Central memory CD8-positive, alpha-beta T cell (primary cell): ENCODE data around the gene CDK5RAP2.
A peak's percentile ranks its signal among the peaks of the same experiment; 100 is the strongest.

Source experiments
- ATAC-seq: fragments of 150-1000 bp; cut with Tn5 transposase; replicated peaks from 2 replicates; pipeline ENCODE4 v1.10.0; 2022; ENCODE audit warnings: mild to moderate bottlenecking, moderate FRiP score, moderate number of reproducible peaks; ENCODE audit not compliant: poor library complexity, severe bottlenecking; ENCODE audit errors: extremely low read depth
- DNase-seq, 2 donors: peaks; one replicate each; pipeline ENCODE4 v3.0.0; 2021; ENCODE audit warnings: low spot score in 2 of 2
- H3K27ac Mint-ChIP-seq: one replicate; pipeline ENCODE4 v1.8.0; 2022; ENCODE audit warnings: low read depth, mild to moderate bottlenecking, moderate library complexity, mixed read lengths
- H3K27me3 Mint-ChIP-seq: one replicate; pipeline ENCODE4 v1.8.0; 2022; ENCODE audit warnings: mixed read lengths
- H3K36me3 Mint-ChIP-seq: one replicate; pipeline ENCODE4 v1.8.0; 2022; ENCODE audit warnings: mild to moderate bottlenecking, moderate library complexity, mixed read lengths; ENCODE audit not compliant: insufficient read depth
- H3K4me1 Mint-ChIP-seq: one replicate; pipeline ENCODE4 v1.8.0; 2022; ENCODE audit warnings: mixed read lengths
- H3K4me3 Mint-ChIP-seq: one replicate; pipeline ENCODE4 v1.8.0; 2022; ENCODE audit warnings: mild to moderate bottlenecking, moderate library complexity, mixed read lengths
- H3K9me3 Mint-ChIP-seq: one replicate; pipeline ENCODE4 v1.8.0; 2022; ENCODE audit warnings: mixed read lengths

The CDK5RAP2 gene

DNA sequence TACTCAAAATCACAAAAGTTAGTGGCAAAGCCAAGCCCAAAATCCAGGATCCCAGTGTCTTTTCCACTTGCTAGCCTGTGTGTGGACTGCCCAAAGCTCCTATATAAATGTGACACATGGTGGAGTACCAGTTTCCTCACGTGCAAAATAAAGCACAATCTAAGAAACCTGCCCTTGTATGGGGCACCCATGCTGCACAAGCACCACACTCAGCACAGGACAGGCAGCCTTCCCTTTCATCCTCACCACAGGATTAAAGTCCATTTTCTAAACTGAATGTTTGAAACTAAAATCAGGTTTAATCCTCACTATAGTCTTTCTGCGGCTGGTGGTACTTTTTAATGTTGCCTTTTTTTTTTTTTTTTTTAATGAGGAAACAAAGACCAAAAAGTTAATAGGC is 5.5 kb downstream of the CDK5RAP2 start:
- H3K27ac Mint-ChIP-seq: peak overlapping the region; percentile 16
- H3K9me3 Mint-ChIP-seq: no peaks in the 10 kb centered on the region
- ATAC-seq: no peak
- DNase-seq: no peak
- H3K27me3 Mint-ChIP-seq: no peaks in the 10 kb centered on the region
- peaks cover 50% of the 10 kb centered on the region for H3K4me1 Mint-ChIP-seq
- no peak overlapping the region for H3K4me3 Mint-ChIP-seq
- H3K36me3 Mint-ChIP-seq: peaks cover 18% of the 10 kb centered on the region

DNA sequence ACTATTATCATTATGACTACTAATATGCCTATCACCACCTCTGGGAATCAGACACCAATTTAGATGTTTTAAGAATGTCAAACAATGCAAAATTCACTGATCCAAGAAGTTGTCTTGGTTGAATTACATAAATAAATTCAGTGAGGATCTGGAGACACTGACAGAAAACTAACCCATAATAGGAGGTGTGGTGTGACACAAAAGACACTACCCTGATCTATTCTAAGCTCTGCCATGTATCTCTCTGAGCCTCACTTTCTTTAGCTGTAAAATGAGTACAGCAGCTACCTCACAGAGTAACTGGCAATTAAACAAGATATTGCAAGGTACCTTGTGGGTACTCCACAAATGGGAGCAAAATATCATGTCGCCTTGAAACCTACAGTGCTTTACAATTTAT is 7.5 kb downstream of the CDK5RAP2 start:
- no peak for ATAC-seq
- Mint-ChIP-seq H3K27ac (no peak overlapping the region), H3K4me1 (peaks cover 35% of the 10 kb centered on the region), H3K27me3 (no peaks in the 10 kb centered on the region), H3K9me3 (no peaks in the 10 kb centered on the region), H3K4me3 (no peak overlapping the region), H3K36me3 (peaks cover 32% of the 10 kb centered on the region)
- DNase-seq: no peak

DNA sequence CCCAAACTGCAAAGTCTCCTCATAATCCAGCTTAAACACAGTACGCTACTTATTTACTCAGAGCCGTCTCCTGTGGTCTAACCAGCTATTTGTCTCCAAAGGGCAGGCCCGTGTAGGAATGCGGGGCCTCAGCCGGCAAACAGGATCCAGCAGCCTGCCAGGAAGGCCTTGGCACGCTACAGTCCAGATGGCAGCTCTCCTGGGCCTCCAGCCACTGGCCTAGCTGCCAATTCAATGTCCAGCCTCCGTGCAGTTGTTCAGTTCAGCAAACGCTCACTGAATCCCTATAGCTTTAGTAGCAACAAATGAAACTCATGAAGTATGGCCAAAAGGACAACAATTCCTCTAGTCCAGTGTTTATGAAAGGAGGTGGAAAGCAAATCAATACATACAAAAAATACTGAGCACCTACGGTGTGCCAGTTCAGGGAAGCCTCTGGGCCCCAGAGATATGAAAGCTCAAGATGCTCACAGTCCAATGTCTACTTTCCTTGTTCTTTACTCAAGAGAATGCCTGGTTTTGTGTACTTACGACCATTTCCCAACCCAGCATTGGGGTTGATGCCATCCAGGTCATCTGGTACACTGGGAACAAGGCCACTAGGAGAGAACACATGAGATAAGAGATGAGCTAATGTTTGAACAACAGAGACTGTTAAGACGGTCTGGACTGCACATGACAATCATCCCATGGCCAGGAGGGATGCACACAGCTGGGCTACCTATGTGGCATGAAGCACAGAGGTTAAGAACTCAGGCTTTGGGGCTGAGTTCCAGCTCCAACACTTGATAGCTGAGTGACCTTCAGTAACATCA is 8.3 kb downstream of the CDK5RAP2 start:
- Mint-ChIP-seq H3K4me3 (no peak overlapping the region), H3K4me1 (peaks cover 27% of the 10 kb centered on the region), H3K9me3 (no peaks in the 10 kb centered on the region), H3K27me3 (no peaks in the 10 kb centered on the region), H3K36me3 (peaks cover 36% of the 10 kb centered on the region), H3K27ac (no peak overlapping the region)
- ATAC-seq (no peak), DNase-seq (no peak)

DNA sequence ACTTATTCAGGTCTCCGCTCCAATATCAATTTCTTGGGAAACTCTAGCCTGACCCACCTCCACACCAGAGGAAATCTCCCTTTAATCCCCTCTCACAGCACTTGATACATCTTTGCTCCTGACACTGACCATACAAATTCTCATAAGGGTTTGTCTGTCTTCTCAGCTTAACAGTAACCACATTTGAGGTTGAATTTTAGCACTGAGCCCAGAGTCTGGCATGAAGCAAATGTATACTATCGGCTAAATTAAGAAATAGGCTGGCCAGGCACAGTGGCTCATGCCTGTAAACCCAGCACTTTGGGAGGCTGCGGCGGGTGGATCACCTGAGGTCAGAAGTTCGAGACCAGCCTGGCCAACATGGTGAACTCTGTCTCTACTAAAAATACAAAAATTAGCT is 9.7 kb downstream of the CDK5RAP2 start:
- H3K27me3 Mint-ChIP-seq: no peaks in the 10 kb centered on the region
- H3K4me1 Mint-ChIP-seq: peaks cover 26% of the 10 kb centered on the region
- H3K27ac Mint-ChIP-seq: no peak overlapping the region
- H3K36me3 Mint-ChIP-seq: peaks cover 40% of the 10 kb centered on the region
- no peaks in the 10 kb centered on the region for H3K9me3 Mint-ChIP-seq
- DNase-seq (no peak), ATAC-seq (no peak)
- H3K4me3 Mint-ChIP-seq: no peak overlapping the region

DNA sequence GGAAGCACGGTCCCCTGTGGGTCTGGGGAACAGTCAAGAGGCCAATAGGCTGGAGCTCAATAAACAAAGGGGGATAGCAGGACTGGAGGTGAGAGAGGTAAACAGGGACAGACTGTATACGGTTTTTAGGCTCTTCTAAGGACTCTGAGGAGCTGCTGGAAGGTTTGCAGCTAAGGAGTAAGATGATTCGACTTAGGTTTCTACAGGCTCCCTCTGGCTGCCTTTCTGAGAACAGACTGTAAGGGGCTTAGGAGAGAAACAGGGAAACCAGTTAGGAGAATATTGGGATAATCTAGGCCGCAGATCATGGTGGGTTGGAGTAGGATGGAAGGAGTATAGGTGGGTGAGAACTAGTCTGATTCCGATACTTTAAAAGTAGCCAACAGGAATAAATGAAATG is 10.4 kb downstream of the CDK5RAP2 start:
- H3K9me3 Mint-ChIP-seq: no peaks in the 10 kb centered on the region
- peaks cover 45% of the 10 kb centered on the region for H3K36me3 Mint-ChIP-seq
- no peak overlapping the region for H3K4me3 Mint-ChIP-seq
- peaks cover 29% of the 10 kb centered on the region for H3K4me1 Mint-ChIP-seq
- H3K27me3 Mint-ChIP-seq: no peaks in the 10 kb centered on the region
- ATAC-seq (no peak), DNase-seq (no peak)
- H3K27ac Mint-ChIP-seq: no peak overlapping the region

DNA sequence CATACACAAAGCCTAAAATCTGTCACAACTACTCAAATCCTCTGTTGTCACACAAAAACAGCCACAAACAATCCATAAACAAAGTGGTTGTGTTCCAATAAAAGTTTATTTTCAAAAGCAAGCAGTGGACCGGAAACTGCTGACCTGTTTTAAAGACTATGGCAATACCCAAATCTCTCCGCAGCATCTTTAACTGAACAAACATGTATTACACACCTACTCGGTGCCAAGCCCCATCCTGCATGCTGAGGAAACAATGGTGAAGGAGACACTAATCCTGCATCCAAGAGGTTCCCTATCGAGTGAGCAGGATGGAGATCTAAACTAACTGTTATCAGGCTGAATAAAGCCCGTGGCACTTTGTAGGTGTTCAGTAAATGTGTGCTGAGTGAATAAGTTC is 11.2 kb downstream of the CDK5RAP2 start:
- Mint-ChIP-seq H3K9me3 (no peaks in the 10 kb centered on the region), H3K27ac (no peak overlapping the region), H3K27me3 (no peaks in the 10 kb centered on the region), H3K4me1 (peaks cover 22% of the 10 kb centered on the region), H3K36me3 (peaks cover 46% of the 10 kb centered on the region), H3K4me3 (no peak overlapping the region)
- no peak for ATAC-seq
- no peak for DNase-seq

DNA sequence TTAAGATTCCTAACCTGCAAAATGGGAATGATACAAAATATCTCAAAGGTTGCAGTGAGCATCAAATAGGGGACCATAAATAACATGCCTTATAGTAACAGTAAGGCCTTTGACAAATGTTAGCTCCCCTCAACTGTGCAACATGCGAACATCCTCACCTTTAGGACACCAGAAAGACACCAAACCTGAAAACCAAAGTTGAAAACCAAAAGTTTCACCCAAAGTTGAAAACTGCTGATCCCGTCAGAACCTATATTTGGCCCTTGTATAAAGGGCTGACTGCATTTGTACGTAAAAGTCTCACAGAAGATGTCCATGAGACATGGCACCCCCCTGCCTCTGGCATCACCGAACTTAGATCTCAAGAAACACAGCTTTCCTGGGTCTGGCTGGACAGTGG is 12.1 kb downstream of the CDK5RAP2 start:
- H3K4me3 Mint-ChIP-seq: no peak overlapping the region
- DNase-seq (no peak), ATAC-seq (no peak)
- H3K4me1 Mint-ChIP-seq: peaks cover 24% of the 10 kb centered on the region
- H3K36me3 Mint-ChIP-seq: peaks cover 48% of the 10 kb centered on the region
- H3K27ac Mint-ChIP-seq: no peak overlapping the region
- no peaks in the 10 kb centered on the region for H3K27me3 Mint-ChIP-seq
- H3K9me3 Mint-ChIP-seq: no peaks in the 10 kb centered on the region

DNA sequence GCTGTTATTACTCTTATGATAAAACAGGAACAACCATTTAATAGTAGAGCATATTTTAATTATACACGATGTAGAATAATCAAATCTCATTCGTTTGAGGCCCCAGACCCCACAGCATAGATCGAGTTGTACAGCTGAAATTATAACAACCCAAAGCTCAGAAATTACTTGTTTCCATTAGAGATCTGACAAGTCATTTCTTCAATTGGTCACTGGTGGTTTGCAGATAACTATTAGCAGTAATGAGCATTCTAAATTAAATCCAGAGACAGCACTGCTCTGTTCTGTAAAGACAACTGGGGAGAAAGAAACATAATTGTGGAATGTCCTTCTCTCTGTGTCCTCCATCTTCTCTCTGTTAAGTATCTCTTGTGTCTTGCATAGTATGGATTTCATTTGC is 12.9 kb downstream of the CDK5RAP2 start:
- no peak for ATAC-seq
- DNase-seq: no peak
- H3K27ac Mint-ChIP-seq: no peak overlapping the region
- H3K4me1 Mint-ChIP-seq: peaks cover 32% of the 10 kb centered on the region
- no peak overlapping the region for H3K4me3 Mint-ChIP-seq
- no peaks in the 10 kb centered on the region for H3K27me3 Mint-ChIP-seq
- peaks cover 52% of the 10 kb centered on the region for H3K36me3 Mint-ChIP-seq
- H3K9me3 Mint-ChIP-seq: no peaks in the 10 kb centered on the region

DNA sequence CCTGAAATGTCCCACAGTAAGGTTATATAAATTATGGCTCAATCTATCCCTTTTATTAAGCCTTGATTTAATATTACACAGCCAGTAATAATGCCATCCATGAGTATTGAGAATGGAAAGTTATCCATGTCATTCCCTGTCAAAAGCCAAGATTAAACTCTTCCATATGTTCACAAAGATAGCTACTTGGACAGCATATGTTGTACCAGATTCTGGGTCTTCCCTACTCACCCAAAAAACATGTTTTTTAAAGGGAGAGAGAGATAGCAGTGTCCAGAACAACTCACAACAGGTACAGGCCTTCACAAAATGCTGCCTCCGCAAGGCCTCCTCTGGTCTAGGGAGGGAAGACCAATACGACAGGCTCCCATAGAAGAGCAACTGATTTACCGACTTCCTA is 15.4 kb downstream of the CDK5RAP2 start:
- ATAC-seq (no peak), DNase-seq (no peak)
- Mint-ChIP-seq H3K36me3 (peaks cover 47% of the 10 kb centered on the region), H3K27me3 (no peaks in the 10 kb centered on the region), H3K4me1 (peaks cover 35% of the 10 kb centered on the region), H3K9me3 (no peaks in the 10 kb centered on the region), H3K27ac (no peak overlapping the region), H3K4me3 (no peak overlapping the region)

DNA sequence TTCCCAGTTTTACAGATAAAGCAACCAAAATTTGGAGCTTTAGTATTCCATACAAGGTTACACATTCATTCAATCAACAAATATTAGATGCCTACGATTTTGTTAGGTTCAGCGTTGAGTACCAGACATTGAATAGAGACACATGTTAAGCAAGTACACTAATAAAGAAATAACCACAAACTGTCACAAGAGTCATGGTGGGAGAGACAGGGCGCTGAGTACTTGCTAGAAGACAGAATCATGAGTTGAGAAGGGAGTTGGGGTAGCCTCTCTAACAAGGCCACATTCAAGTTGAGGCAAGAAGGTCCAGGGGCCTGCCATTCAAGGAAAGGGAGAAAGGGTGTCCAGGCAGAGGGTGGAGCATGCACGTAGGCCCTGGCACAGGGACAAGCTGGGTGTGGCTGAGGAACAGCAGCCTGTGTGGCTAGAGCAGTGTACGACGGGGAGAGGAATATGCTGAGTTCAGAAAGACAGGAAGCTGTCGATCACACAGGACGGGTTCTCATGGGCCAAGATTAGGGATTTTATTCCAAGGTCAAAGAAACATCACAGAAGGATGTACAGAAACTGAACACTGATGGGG is 17.0 kb downstream of the CDK5RAP2 start:
- peaks cover 42% of the 10 kb centered on the region for H3K36me3 Mint-ChIP-seq
- no peak overlapping the region for H3K4me3 Mint-ChIP-seq
- ATAC-seq (no peak), DNase-seq (no peak)
- no peaks in the 10 kb centered on the region for H3K9me3 Mint-ChIP-seq
- no peaks in the 10 kb centered on the region for H3K27me3 Mint-ChIP-seq
- H3K4me1 Mint-ChIP-seq: peaks cover 35% of the 10 kb centered on the region
- peak overlapping the region; percentile 8 for H3K27ac Mint-ChIP-seq

DNA sequence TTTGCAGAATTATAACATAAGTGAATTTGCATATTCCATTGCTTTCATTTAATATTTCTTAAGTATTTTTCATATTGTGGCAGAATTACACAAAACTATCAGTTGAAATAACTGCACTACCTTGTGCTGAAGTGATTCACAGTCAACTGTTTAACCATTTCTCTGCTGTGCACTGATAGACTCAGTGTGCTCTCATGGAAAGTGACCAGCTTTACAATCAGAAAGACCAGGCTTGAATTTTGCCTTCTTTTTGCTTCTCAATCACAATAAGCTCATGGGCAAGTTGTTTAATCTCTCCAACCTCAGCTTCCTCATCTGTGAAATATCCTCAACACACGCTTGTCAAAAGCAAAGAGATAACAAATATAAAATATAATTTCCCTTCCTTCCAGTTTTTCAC is 18.3 kb downstream of the CDK5RAP2 start:
- Mint-ChIP-seq H3K27ac (peak overlapping the region; percentile 8), H3K9me3 (no peaks in the 10 kb centered on the region), H3K4me1 (peaks cover 35% of the 10 kb centered on the region), H3K36me3 (peaks cover 36% of the 10 kb centered on the region), H3K4me3 (no peak overlapping the region), H3K27me3 (no peaks in the 10 kb centered on the region)
- no peak for ATAC-seq
- DNase-seq: no peak

DNA sequence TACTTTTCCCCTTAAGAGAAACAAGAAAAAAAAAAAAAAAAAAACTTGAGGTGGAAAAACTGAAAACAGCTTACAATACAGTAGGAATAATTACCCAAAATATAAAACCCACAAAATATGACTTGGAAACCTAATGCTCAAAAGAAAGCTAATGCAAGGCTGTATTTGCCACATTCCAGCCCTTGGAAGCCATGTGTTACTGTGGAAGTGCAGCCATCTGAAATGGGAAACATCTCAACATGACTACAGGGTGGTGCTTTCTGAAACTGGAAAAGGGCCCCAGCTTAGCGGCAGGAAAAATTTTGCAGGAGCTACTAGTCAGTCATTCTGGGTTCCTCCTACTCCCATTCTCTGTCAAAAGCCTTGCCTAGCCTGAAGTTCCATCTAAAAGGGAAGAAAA is 20.4 kb downstream of the CDK5RAP2 start:
- no peak for ATAC-seq
- H3K4me3 Mint-ChIP-seq: no peak overlapping the region
- H3K27ac Mint-ChIP-seq: no peak overlapping the region
- no peaks in the 10 kb centered on the region for H3K27me3 Mint-ChIP-seq
- no peak for DNase-seq
- H3K9me3 Mint-ChIP-seq: no peaks in the 10 kb centered on the region
- peaks cover 15% of the 10 kb centered on the region for H3K4me1 Mint-ChIP-seq
- peaks cover 36% of the 10 kb centered on the region for H3K36me3 Mint-ChIP-seq

DNA sequence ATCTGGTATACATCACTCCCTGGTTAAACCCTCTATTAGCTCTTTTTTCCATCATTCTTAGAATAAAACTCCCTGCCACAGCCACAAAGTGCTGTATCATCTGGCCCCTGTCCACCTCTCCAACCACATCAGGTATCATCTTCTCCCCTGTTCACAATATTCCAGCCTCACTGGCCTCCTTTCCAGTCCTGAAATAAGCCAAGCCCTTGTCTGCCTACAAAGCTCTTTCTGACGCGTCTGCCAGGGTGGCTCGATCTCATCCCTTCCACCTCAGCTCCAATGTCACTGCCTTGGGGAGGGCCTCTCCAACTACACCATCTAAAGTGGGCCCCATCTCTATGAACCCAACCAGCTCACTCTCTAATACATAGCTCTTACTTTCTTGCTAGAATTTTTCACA is 21.5 kb downstream of the CDK5RAP2 start:
- peaks cover 15% of the 10 kb centered on the region for H3K4me1 Mint-ChIP-seq
- no peak for DNase-seq
- H3K27ac Mint-ChIP-seq: peak overlapping the region; percentile 41
- no peaks in the 10 kb centered on the region for H3K9me3 Mint-ChIP-seq
- peaks cover 40% of the 10 kb centered on the region for H3K36me3 Mint-ChIP-seq
- H3K4me3 Mint-ChIP-seq: no peak overlapping the region
- no peak for ATAC-seq
- no peaks in the 10 kb centered on the region for H3K27me3 Mint-ChIP-seq
